Measurements from ENCODE around the gene NELFB. TPM values are rescaled to one million over a fixed set of nuclear protein-coding genes. Genes with fewer than 3 reads are reported as not detected.

NELFB gene
- total and polyA plus RNA-seq, 3 donors from 2014 or later = 55.0 to 76.7 (median 60.9) TPM

- Histone ChIP-seq H3K27me3 (no peaks in the 10 kb centered on the region), H3K27ac (peak overlapping the region in 1 of 2 donors; percentile 89), H3K4me3 (no peak overlapping the region), H3K4me1 (peaks cover 12% of the 10 kb centered on the region), H3K36me3 (ENCODE audit: low read depth, missing control alignments) (no peaks in the 10 kb centered on the region), H3K9me3 (no peaks in the 10 kb centered on the region)
- intact Hi-C loops (cut with DNase I; ENCODE audit: low total_unique reads) = no loop called here
- 82 to 90% methylated on average over 22 to 23 of the region's 24 CpGs for WGBS, 2 donors
- no peak for DNase-seq
- TF ChIP-seq POLR2A (IDR thresholded peaks at IDR 0.05) (no peak), CTCF (IDR thresholded peaks at IDR 0.05) (no peak)
Observed at GRCh38 chr9:137275588-137276472, 20.7 kb downstream of the NELFB start.

GRCh38 chr9:137276473-137277328 is 21.6 kb downstream of the NELFB start:
- Histone ChIP-seq H3K4me3 (peak overlapping the region in 1 of 2 donors; percentile 59), H3K27ac (peak overlapping the region; percentile 78 to 89), H3K36me3 (ENCODE audit: low read depth, missing control alignments) (no peaks in the 10 kb centered on the region), H3K9me3 (no peaks in the 10 kb centered on the region), H3K27me3 (no peaks in the 10 kb centered on the region), H3K4me1 (peaks cover 12% of the 10 kb centered on the region)
- 14 to 48% methylated on average over 11 to 27 of the region's 30 CpGs for WGBS, 2 donors
- peak; percentile 83 for DNase-seq
- no peak for TF ChIP-seq POLR2A (IDR thresholded peaks at IDR 0.05)
- intact Hi-C loops (cut with DNase I; ENCODE audit: low total_unique reads) = no loop called here

GRCh38 chr9:137277329-137278041 is 22.4 kb downstream of the NELFB start, which contains the start of gene TOR4A:
TSS of gene TOR4A (plus strand) at chr9:137277726. CDS start at chr9:137278690, 964 bp downstream.
- peak within 1 kb of the TSS; percentile 78 to 89 for H3K27ac ChIP-seq
- H3K9me3 ChIP-seq = no peaks in the 10 kb centered on the region
- H3K36me3 ChIP-seq (ENCODE audit: low read depth, missing control alignments) = no peaks in the 10 kb centered on the region
- 20 to 42% methylated on average over 9 to 25 of the region's 25 CpGs for WGBS, 2 donors
- intact Hi-C loops (cut with DNase I; ENCODE audit: low total_unique reads) = no loop called here
- TF ChIP-seq POLR2A (IDR thresholded peaks at IDR 0.05) (no peak), CTCF (IDR thresholded peaks at IDR 0.05) (no peak)
- peak; percentile 68 for DNase-seq
- peak within 1 kb of the TSS; percentile 40 to 59 for H3K4me3 ChIP-seq
- no peaks in the 10 kb centered on the region for H3K27me3 ChIP-seq
- H3K4me1 ChIP-seq = peaks cover 12% of the 10 kb centered on the region

- DNase-seq = no peak
- intact Hi-C loops (cut with DNase I; ENCODE audit: low total_unique reads) = no loop called here
- Histone ChIP-seq H3K4me3 (peak overlapping the region; percentile 40 to 59), H3K36me3 (ENCODE audit: low read depth, missing control alignments) (no peaks in the 10 kb centered on the region), H3K27me3 (no peaks in the 10 kb centered on the region), H3K9me3 (no peaks in the 10 kb centered on the region), H3K4me1 (peaks cover 12% of the 10 kb centered on the region), H3K27ac (peak overlapping the region; percentile 78 to 89)
- TF ChIP-seq CTCF (IDR thresholded peaks at IDR 0.05) = no peak
- no peak for TF ChIP-seq POLR2A (IDR thresholded peaks at IDR 0.05)
- WGBS, 2 donors = 11 to 20% methylated on average over 3 to 44 of the region's 54 CpGs
Observed at GRCh38 chr9:137278061-137278701, 23.1 kb downstream of the NELFB start.

All from testis (tissue), 3 donors.